Neural cell (in vitro differentiated cells): ENCODE data around the gene TEK. TPM values are rescaled to one million over a fixed set of nuclear protein-coding genes. Genes with fewer than 3 reads are reported as not detected.

Experiments used
- H2AFZ ChIP-seq: fragments of 200-600, 300-800 bp; sonication (generic), shearing (Covaris generic); 2 replicates; pipeline ENCODE4 v1.6.0; 2014; ENCODE audit warnings: low read depth, mild to moderate bottlenecking, antibody characterized with exemption, low read length, moderate library complexity
- H3F3A ChIP-seq: fragments of 200-600 bp; shearing (Covaris generic); 2 replicates; pipeline ENCODE4 v1.6.1; 2016; ENCODE audit warnings: mild to moderate bottlenecking, moderate library complexity, mixed read lengths, antibody characterized with exemption, low read length; ENCODE audit not compliant: insufficient read depth, poor library complexity, severe bottlenecking
- H3K27ac ChIP-seq: fragments of 200-600, 300-800 bp; sonication (generic), shearing (Covaris generic); 2 replicates; pipeline ENCODE4 v1.5.1; 2014; ENCODE audit warnings: mild to moderate bottlenecking, low read length, moderate library complexity
- H3K27me3 ChIP-seq: fragments of 300-800, 200-600 bp; sonication (generic), shearing (Covaris generic); 2 replicates; pipeline ENCODE4 v1.6.0; 2014; ENCODE audit warnings: mild to moderate bottlenecking, low read depth, low read length, moderate library complexity; ENCODE audit not compliant: insufficient read depth
- H3K36me3 ChIP-seq: fragments of 300-800, 200-600 bp; sonication (generic), shearing (Covaris generic); 2 replicates; pipeline ENCODE4 v1.5.1; 2014; ENCODE audit warnings: mild to moderate bottlenecking, antibody characterized with exemption, low read length, moderate library complexity; ENCODE audit not compliant: insufficient read depth
- H3K4me2 ChIP-seq: fragments of 300-800, 200-600 bp; sonication (generic), shearing (Covaris generic); 2 replicates; pipeline ENCODE4 v1.6.0; 2014; ENCODE audit warnings: mild to moderate bottlenecking, low read length
- H3K4me3 ChIP-seq: fragments of 300-800, 200-600 bp; sonication (generic), shearing (Covaris generic); 2 replicates; pipeline ENCODE4 v1.5.1; 2014; ENCODE audit warnings: mild to moderate bottlenecking, low read length, moderate library complexity
- H3K79me2 ChIP-seq: fragments of 200-600 bp; shearing (Covaris generic); replicated peaks from 2 replicates; pipeline ENCODE4 v1.6.0; 2014; ENCODE audit warnings: mild to moderate bottlenecking, low read length, moderate library complexity; ENCODE audit not compliant: insufficient read depth
- H3K9ac ChIP-seq: fragments of 300-800, 200-600 bp; sonication (generic), shearing (Covaris generic); 2 replicates; pipeline ENCODE4 v1.6.1; 2016; ENCODE audit warnings: mild to moderate bottlenecking, low read length, mixed read lengths
- H3K9me2 ChIP-seq: fragments of 200-600 bp; shearing (Covaris generic); 2 replicates; pipeline ENCODE4 v1.6.1; 2016; ENCODE audit warnings: mild to moderate bottlenecking, low read length, mixed read lengths; ENCODE audit not compliant: insufficient read depth
- H3K9me3 ChIP-seq: fragments of 200-600, 300-800 bp; sonication (generic), shearing (Covaris generic); 2 replicates; pipeline ENCODE4 v1.6.1; 2016; ENCODE audit warnings: mild to moderate bottlenecking, mixed run types, low read length, moderate library complexity, mixed read lengths
- H4K20me1 ChIP-seq: fragments of 200-600 bp; shearing (Covaris generic); 2 replicates; pipeline ENCODE4 v1.6.1; 2016; ENCODE audit warnings: mild to moderate bottlenecking, mixed run types; ENCODE audit not compliant: insufficient read depth
- EP300 ChIP-seq: fragments of 450-650 bp; conservative IDR thresholded peaks from 2 replicates; pipeline ENCODE4 v1.6.1; 2014; ENCODE audit warnings: antibody characterized with exemption, mild to moderate bottlenecking, moderate library complexity; ENCODE audit not compliant: poor library complexity, severe bottlenecking
- EZH2 ChIP-seq: fragments of 200-600, 300-800 bp; shearing (Covaris generic), sonication (generic); IDR thresholded peaks from 2 replicates; pipeline ENCODE4 v1.6.1; 2014; ENCODE audit warnings: antibody characterized with exemption, low read length, borderline replicate concordance, mild to moderate bottlenecking; ENCODE audit not compliant: insufficient read depth, poor library complexity, severe bottlenecking
- MXI1 ChIP-seq: fragments of 450-650 bp; conservative IDR thresholded peaks from 2 replicates; pipeline ENCODE4 v1.6.1; 2014; ENCODE audit warnings: antibody characterized with exemption, mild to moderate bottlenecking; ENCODE audit not compliant: poor library complexity, severe bottlenecking
- POLR2AphosphoS5 ChIP-seq: IDR thresholded peaks from 2 replicates; pipeline ENCODE4 v1.6.1; 2012
- RAD21 ChIP-seq: fragments of 450-650 bp; conservative IDR thresholded peaks from 2 replicates; pipeline ENCODE4 v1.6.1; 2014; ENCODE audit warnings: antibody characterized with exemption, mild to moderate bottlenecking, moderate library complexity
- SMC3 ChIP-seq: fragments of 450-650 bp; conservative IDR thresholded peaks from 2 replicates; pipeline ENCODE4 v1.6.1; 2014; ENCODE audit warnings: antibody characterized with exemption, mild to moderate bottlenecking, moderate library complexity; ENCODE audit not compliant: poor library complexity
- TAF1 ChIP-seq: IDR thresholded peaks from 2 replicates; pipeline ENCODE4 v1.6.1; 2012; ENCODE audit warnings: low read depth
- polyA plus RNA-seq: library from polyadenylated mRNA; depleted of rRNA; stranded (reverse); fragments of >200 nt; gene quantifications from 2 replicates; pipeline ENCODE4 v1.2.3, GENCODE V29; 2014
- TF ChIP-seq, protein P1 (sequence below): fragments of 450-650 bp; IDR thresholded peaks from 2 replicates; pipeline ENCODE4 v1.5.1; 2014; ENCODE audit warnings: antibody characterized with exemption, mild to moderate bottlenecking, moderate library complexity; ENCODE audit not compliant: poor library complexity, severe bottlenecking
- TF ChIP-seq, protein P2 (sequence below): IDR thresholded peaks from 2 replicates; pipeline ENCODE4 v1.6.1; 2012; ENCODE audit warnings: borderline replicate concordance

Gene TEK
- polyA plus RNA-seq, 1 donor from 2014 or later, result 0.83 TPM

DNA sequence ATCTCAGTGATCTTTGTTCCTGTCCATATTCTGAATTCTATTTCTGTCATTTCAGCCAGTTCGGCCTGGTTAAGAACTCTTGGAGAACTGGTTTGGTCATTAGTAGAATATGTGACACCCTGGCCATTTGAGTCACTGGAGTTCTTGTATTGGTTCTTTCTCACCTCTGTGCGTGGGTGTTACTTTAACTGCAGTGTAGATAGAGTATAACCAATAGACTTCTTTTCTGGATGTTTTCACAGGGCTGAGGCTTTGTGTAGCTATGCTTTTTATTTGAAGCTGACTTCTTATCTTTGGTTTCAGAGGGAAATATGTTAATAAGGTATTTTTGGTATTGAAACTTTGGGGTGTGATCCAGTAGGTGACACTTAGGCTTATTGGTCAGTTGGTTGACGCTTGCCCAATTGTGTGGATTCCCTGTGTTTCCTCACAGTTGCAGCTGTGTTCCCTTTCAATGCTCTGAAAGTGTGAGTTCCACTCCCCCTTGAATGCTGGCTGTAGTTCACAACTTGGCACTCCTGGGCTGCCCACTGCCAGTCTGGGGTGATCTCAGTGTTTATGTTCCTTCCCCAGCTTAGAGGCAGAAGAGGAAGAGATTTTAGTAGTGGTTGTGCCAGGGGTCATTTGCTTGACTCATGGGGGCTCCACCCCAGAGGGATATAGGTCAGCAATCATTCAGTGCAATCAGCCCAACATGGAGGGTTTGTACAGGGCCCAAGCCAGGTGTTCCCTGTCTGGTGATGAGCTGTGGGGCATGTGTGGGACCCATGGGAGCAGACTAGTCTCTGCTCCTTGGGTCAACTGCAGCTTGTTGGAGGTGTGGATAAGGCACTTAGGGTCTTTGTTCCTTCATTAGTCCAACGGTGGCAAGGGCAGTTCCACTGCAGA is 34.9 kb upstream of the TEK start:
- no peaks in the 10 kb centered on the region for H4K20me1 ChIP-seq
- TF ChIP-seq, protein P1, sequence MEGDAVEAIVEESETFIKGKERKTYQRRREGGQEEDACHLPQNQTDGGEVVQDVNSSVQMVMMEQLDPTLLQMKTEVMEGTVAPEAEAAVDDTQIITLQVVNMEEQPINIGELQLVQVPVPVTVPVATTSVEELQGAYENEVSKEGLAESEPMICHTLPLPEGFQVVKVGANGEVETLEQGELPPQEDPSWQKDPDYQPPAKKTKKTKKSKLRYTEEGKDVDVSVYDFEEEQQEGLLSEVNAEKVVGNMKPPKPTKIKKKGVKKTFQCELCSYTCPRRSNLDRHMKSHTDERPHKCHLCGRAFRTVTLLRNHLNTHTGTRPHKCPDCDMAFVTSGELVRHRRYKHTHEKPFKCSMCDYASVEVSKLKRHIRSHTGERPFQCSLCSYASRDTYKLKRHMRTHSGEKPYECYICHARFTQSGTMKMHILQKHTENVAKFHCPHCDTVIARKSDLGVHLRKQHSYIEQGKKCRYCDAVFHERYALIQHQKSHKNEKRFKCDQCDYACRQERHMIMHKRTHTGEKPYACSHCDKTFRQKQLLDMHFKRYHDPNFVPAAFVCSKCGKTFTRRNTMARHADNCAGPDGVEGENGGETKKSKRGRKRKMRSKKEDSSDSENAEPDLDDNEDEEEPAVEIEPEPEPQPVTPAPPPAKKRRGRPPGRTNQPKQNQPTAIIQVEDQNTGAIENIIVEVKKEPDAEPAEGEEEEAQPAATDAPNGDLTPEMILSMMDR, result no peak
- TF ChIP-seq RAD21, result no peak
- no peak for TF ChIP-seq POLR2AphosphoS5
- TF ChIP-seq SMC3, result no peak
- TF ChIP-seq MXI1, result no peak
- TF ChIP-seq EZH2, result no peak
- TF ChIP-seq EP300, result no peak
- TF ChIP-seq, protein P2, sequence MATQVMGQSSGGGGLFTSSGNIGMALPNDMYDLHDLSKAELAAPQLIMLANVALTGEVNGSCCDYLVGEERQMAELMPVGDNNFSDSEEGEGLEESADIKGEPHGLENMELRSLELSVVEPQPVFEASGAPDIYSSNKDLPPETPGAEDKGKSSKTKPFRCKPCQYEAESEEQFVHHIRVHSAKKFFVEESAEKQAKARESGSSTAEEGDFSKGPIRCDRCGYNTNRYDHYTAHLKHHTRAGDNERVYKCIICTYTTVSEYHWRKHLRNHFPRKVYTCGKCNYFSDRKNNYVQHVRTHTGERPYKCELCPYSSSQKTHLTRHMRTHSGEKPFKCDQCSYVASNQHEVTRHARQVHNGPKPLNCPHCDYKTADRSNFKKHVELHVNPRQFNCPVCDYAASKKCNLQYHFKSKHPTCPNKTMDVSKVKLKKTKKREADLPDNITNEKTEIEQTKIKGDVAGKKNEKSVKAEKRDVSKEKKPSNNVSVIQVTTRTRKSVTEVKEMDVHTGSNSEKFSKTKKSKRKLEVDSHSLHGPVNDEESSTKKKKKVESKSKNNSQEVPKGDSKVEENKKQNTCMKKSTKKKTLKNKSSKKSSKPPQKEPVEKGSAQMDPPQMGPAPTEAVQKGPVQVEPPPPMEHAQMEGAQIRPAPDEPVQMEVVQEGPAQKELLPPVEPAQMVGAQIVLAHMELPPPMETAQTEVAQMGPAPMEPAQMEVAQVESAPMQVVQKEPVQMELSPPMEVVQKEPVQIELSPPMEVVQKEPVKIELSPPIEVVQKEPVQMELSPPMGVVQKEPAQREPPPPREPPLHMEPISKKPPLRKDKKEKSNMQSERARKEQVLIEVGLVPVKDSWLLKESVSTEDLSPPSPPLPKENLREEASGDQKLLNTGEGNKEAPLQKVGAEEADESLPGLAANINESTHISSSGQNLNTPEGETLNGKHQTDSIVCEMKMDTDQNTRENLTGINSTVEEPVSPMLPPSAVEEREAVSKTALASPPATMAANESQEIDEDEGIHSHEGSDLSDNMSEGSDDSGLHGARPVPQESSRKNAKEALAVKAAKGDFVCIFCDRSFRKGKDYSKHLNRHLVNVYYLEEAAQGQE, result no peak
- TF ChIP-seq TAF1, result no peak

DNA sequence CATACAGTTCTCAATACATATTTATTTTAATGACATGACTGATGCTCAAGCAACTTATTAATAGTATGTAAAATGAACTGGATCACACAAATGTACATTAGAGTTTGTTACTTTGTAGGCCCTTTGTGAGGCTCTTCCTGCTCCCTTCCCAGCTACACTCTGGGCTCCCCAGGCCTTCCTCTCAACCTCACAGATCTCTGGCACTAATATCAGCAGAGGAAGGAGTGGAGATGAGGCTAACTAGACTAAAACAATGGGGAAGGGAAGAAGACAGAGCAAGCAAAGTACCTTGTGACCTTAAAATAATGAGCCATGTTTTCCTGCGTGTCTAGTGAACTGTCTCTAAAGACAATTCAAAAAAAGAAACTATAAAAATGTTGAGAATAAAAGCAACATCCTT is 30.3 kb upstream of the TEK start:
- Histone ChIP-seq H3K9me3 (no peaks in the 10 kb centered on the region), H3K27me3 (no peaks in the 10 kb centered on the region), H3K79me2 (no peaks in the 10 kb centered on the region), H4K20me1 (no peaks in the 10 kb centered on the region), H3K4me2 (no peak overlapping the region), H3F3A (no peaks in the 10 kb centered on the region), H3K27ac (no peak overlapping the region), H2AFZ (no peak overlapping the region), H3K4me3 (no peak overlapping the region), H3K9me2 (no peaks in the 10 kb centered on the region), H3K9ac (no peak overlapping the region), H3K36me3 (no peaks in the 10 kb centered on the region)
- TF ChIP-seq EZH2 (no peak), RAD21 (no peak), SMC3 (no peak), MXI1 (no peak), TAF1 (no peak), EP300 (no peak), POLR2AphosphoS5 (no peak)
- TF ChIP-seq, protein P1, result no peak

More for the DNA sequence above, 34.9 kb upstream of the TEK start:
- Histone ChIP-seq H3K27ac (no peak overlapping the region), H3K9me2 (no peaks in the 10 kb centered on the region), H3K4me2 (no peak overlapping the region), H3K27me3 (no peaks in the 10 kb centered on the region), H3K36me3 (no peaks in the 10 kb centered on the region), H3K9me3 (no peaks in the 10 kb centered on the region), H3K4me3 (no peak overlapping the region), H3K9ac (no peak overlapping the region), H2AFZ (no peak overlapping the region), H3F3A (no peaks in the 10 kb centered on the region), H3K79me2 (no peaks in the 10 kb centered on the region)
